ENCODE measurements around the gene NAV1. TPM values are rescaled to one million over a fixed set of nuclear protein-coding genes. Genes with fewer than 3 reads are reported as not detected.
A peak's percentile ranks its signal among the peaks of the same experiment; 100 is the strongest.

Gene NAV1
- total RNA-seq, 4 donors from 2014 or later, result 18.1 to 25.5 (median 21.0) TPM

GRCh38 chr1:201501812-201502510 is 37.0 kb upstream of the NAV1 start:
- DNase-seq, result no peak
- 47 to 55% methylated on average over 5 to 7 of the region's 10 CpGs for WGBS, 2 donors
- peak overlapping the region; percentile 90 to 97 (median 92) for H3K27ac ChIP-seq
- H3K36me3 ChIP-seq, result peaks cover 0 to 24% (median 0%) of the 10 kb centered on the region in 3 donors
- H3K27me3 ChIP-seq, result no peaks in the 10 kb centered on the region
- peak overlapping the region in 3 of 4 donors; percentile 11 to 92 (median 63) for H3K4me3 ChIP-seq
- H3K4me1 ChIP-seq, result peaks cover 27 to 99% (median 79%) of the 10 kb centered on the region in 3 donors
- TF ChIP-seq CTCF (IDR thresholded peaks at IDR 0.05), result no peak
- TF ChIP-seq POLR2A (IDR thresholded peaks at IDR 0.05), result no peak
- intact Hi-C loops (cut with DNase I), result no loop called here
- H3K9me3 ChIP-seq, result no peaks in the 10 kb centered on the region

GRCh38 chr1:201502511-201502857 is 36.4 kb upstream of the NAV1 start:
- WGBS, 2 donors, result 55 to 75% methylated on average over 2 to 3 of the region's 3 CpGs
- peak overlapping the region in 3 of 4 donors; percentile 62 to 92 (median 63) for H3K4me3 ChIP-seq
- no peaks in the 10 kb centered on the region for H3K9me3 ChIP-seq
- H3K4me1 ChIP-seq, result peaks cover 28 to 99% (median 77%) of the 10 kb centered on the region in 3 donors
- H3K36me3 ChIP-seq, result peaks cover 0 to 22% (median 0%) of the 10 kb centered on the region in 3 donors
- no peak for DNase-seq
- intact Hi-C loops (cut with DNase I), result no loop called here
- no peak for TF ChIP-seq POLR2A (IDR thresholded peaks at IDR 0.05)
- H3K27ac ChIP-seq, result peak overlapping the region; percentile 90 to 97 (median 92)
- no peaks in the 10 kb centered on the region for H3K27me3 ChIP-seq

- Histone ChIP-seq H3K36me3 (peaks cover 0 to 11% (median 0%) of the 10 kb centered on the region in 3 donors), H3K4me3 (peak overlapping the region in 3 of 4 donors; percentile 62 to 92 (median 63)), H3K27me3 (no peaks in the 10 kb centered on the region), H3K4me1 (peaks cover 31 to 96% (median 72%) of the 10 kb centered on the region in 3 donors), H3K27ac (peak overlapping the region; percentile 90 to 97 (median 92)), H3K9me3 (no peaks in the 10 kb centered on the region)
- TF ChIP-seq POLR2A (IDR thresholded peaks at IDR 0.05) (peak in 1 of 4 donors; percentile 46), CTCF (IDR thresholded peaks at IDR 0.05) (no peak)
- no peak for DNase-seq
- intact Hi-C loops (cut with DNase I), result no loop called here
- WGBS, 2 donors, result 35 to 50% methylated on average over 11 to 12 of the region's 13 CpGs
These were observed 35.3 kb upstream of the NAV1 start for GRCh38 chr1:201503397-201504176.

- Histone ChIP-seq H3K27me3 (no peaks in the 10 kb centered on the region), H3K4me1 (peaks cover 31 to 90% (median 67%) of the 10 kb centered on the region in 3 donors), H3K4me3 (peak overlapping the region in 3 of 4 donors; percentile 62 to 92 (median 63)), H3K9me3 (no peaks in the 10 kb centered on the region), H3K36me3 (peaks cover 0 to 6% (median 0%) of the 10 kb centered on the region in 3 donors), H3K27ac (peak overlapping the region; percentile 90 to 97 (median 92))
- TF ChIP-seq POLR2A (IDR thresholded peaks at IDR 0.05) (no peak), CTCF (IDR thresholded peaks at IDR 0.05) (no peak)
- DNase-seq, result no peak
- 31 to 53% methylated on average over 3 of the region's 3 CpGs for WGBS, 2 donors
- intact Hi-C loops (cut with DNase I), result no loop called here
These were observed 34.7 kb upstream of the NAV1 start for GRCh38 chr1:201504179-201504631.

GRCh38 chr1:201504799-201505502 is 34.0 kb upstream of the NAV1 start:
- H3K27me3 ChIP-seq, result no peaks in the 10 kb centered on the region
- TF ChIP-seq POLR2A (IDR thresholded peaks at IDR 0.05), result peak in 1 of 4 donors; percentile 15
- no peak for TF ChIP-seq CTCF (IDR thresholded peaks at IDR 0.05)
- no peak for DNase-seq
- peak overlapping the region; percentile 60 to 92 (median 62) for H3K4me3 ChIP-seq
- 60 to 61% methylated on average over 9 of the region's 9 CpGs for WGBS, 2 donors
- intact Hi-C loops (cut with DNase I), result no loop called here
- peak overlapping the region; percentile 90 to 97 (median 92) for H3K27ac ChIP-seq
- peaks cover 0 to 6% (median 0%) of the 10 kb centered on the region in 3 donors for H3K36me3 ChIP-seq
- H3K9me3 ChIP-seq, result no peaks in the 10 kb centered on the region
- H3K4me1 ChIP-seq, result peaks cover 30 to 82% (median 59%) of the 10 kb centered on the region in 3 donors

Measured in esophagus squamous epithelium (tissue), 5 donors.